ENCODE measurements around the gene MME.

GRCh38 chr3:155169197-155169596, 89.1 kb downstream of the MME start:
- TF ChIP-seq CTCF (conservative IDR thresholded peaks at IDR 0.05) (no peak), ZFX (IDR thresholded peaks at IDR 0.05) (no peak)

Measured in C4-2B (cell line).